GM12878 (cell line): Measurements from ENCODE around the gene ADCY2. TPM values are rescaled to one million over a fixed set of nuclear protein-coding genes. Genes with fewer than 3 reads are reported as not detected.

Source experiments
- ATAC-seq: fragments of 200-7000 bp; cut with Tn5 transposase; 3 replicates; pipeline ENCODE4 v1.9.1; 2020; ENCODE audit warnings: mild to moderate bottlenecking, moderate library complexity
- BruUV-seq: library from RNA; stranded (reverse); fragments of 400-500 nt; replicated peaks from 2 replicates; lab custom pipeline; 2021; lab: Mats Ljungman, UMichigan
- CTCF ChIA-PET: fragments of 300-600 bp; sonication (Branson Sonifier 250); formaldehyde crosslinking; extraction: SDS; loops from one replicate; lab custom pipeline; 2021; ENCODE audit warnings: inconsistent platforms; lab: Yijun Ruan, JAX
- POLR2A ChIA-PET: fragments of 350-600 bp; formaldehyde crosslinking; extraction: SDS; loops from one replicate; lab custom pipeline; 2021; ENCODE audit warnings: inconsistent platforms; lab: Charles Lee
- RAD21 ChIA-PET: fragments of 300-600 bp; sonication (Branson Sonifier 250); formaldehyde crosslinking; loops from one replicate; lab custom pipeline; 2023; ENCODE audit warnings: antibody characterized with exemption; ENCODE audit not compliant: unreplicated experiment; lab: Charles Lee
- SMC1A ChIA-PET: fragments of 300-600 bp; sonication (Branson Sonifier 250); formaldehyde crosslinking; loops from one replicate; lab custom pipeline; 2023; ENCODE audit not compliant: unreplicated experiment, uncharacterized antibody; lab: Charles Lee
- DNase-seq: peaks from one replicate; pipeline ENCODE4 v3.0.0-alpha.2; 2011; ENCODE audit warnings: low read depth, low spot score
- FAIRE-seq: peaks from 3 replicates; lab custom pipeline; 2011; peaks lifted over from hg19 to GRCh38; lab: Jason Lieb, UNC
- H2AFZ ChIP-seq: 2 replicates; pipeline ENCODE4 v1.6.0; 2011; ENCODE audit warnings: low read depth, low read length, control low read depth; ENCODE audit not compliant: control insufficient read depth
- H3K27ac ChIP-seq: 2 replicates; pipeline ENCODE4 v1.5.1; 2011; ENCODE audit warnings: control low read depth; ENCODE audit not compliant: control insufficient read depth, insufficient read depth
- H3K27me3 ChIP-seq, 2 experiments: replicated peaks in 1 of 2; 2 replicates each; pipeline versions ENCODE4 v1.6.0 to v1.6.1; 2011; ENCODE audit warnings: low read length in 1 of 2; ENCODE audit not compliant: control insufficient read depth in 2 of 2, insufficient read depth in 2 of 2
- H3K36me3 ChIP-seq, 2 experiments: 2 replicates each; pipeline ENCODE4 v1.5.1; 2011; ENCODE audit warnings: low read length in 1 of 2; ENCODE audit not compliant: control insufficient read depth in 2 of 2, insufficient read depth in 2 of 2
- H3K4me1 ChIP-seq: 2 replicates; pipeline ENCODE4 v1.6.1; 2011; ENCODE audit warnings: mild to moderate bottlenecking, low read length, moderate library complexity, mixed read lengths; ENCODE audit not compliant: control insufficient read depth, insufficient read depth
- H3K4me2 ChIP-seq: 2 replicates; pipeline ENCODE4 v1.6.0; 2011; ENCODE audit warnings: control low read depth; ENCODE audit not compliant: control insufficient read depth, insufficient read depth
- H3K4me3 ChIP-seq: fragments of 200-600 bp; sonication (generic); 2 replicates; pipeline ENCODE4 v1.5.1; 2016
- H3K79me2 ChIP-seq: 2 replicates; pipeline ENCODE4 v1.6.0; 2011; ENCODE audit warnings: low read length; ENCODE audit not compliant: control insufficient read depth, insufficient read depth
- H3K9ac ChIP-seq: 2 replicates; pipeline ENCODE4 v1.8.0; 2011; ENCODE audit warnings: low read length, control low read depth, mixed read lengths; ENCODE audit not compliant: control insufficient read depth, insufficient read depth
- H3K9me3 ChIP-seq: replicated peaks from 3 replicates; pipeline ENCODE4 v1.5.1; 2011; ENCODE audit warnings: mild to moderate bottlenecking, low read length; ENCODE audit not compliant: control insufficient read depth, insufficient read depth
- H4K20me1 ChIP-seq: 2 replicates; pipeline ENCODE4 v1.6.0; 2011; ENCODE audit not compliant: control insufficient read depth, insufficient read depth
- IKZF1 ChIP-seq: fragments of 450-650 bp; conservative IDR thresholded peaks from 2 replicates; pipeline ENCODE4 v1.6.1; 2017; ENCODE audit warnings: antibody characterized with exemption, mild to moderate bottlenecking
- JUNB ChIP-seq: IDR thresholded peaks from 2 replicates; pipeline ENCODE4 v1.6.1; 2016; ENCODE audit warnings: antibody characterized with exemption, mild to moderate bottlenecking
- NFXL1 ChIP-seq: fragments of 450-650 bp; IDR thresholded peaks from 2 replicates; pipeline ENCODE4 v1.6.1; 2017; ENCODE audit warnings: antibody characterized with exemption, mild to moderate bottlenecking, borderline replicate concordance
- RELB ChIP-seq: fragments of 450-650 bp; IDR thresholded peaks from 2 replicates; pipeline ENCODE4 v1.6.1; 2017; ENCODE audit warnings: low read depth, mild to moderate bottlenecking, moderate library complexity
- RFX5 ChIP-seq: IDR thresholded peaks from 2 replicates; pipeline ENCODE4 v1.6.1; 2011; ENCODE audit warnings: low read depth, low read length, improper control_type of control experiment
- STAT1 ChIP-seq: fragments of 450-650 bp; conservative IDR thresholded peaks from 2 replicates; pipeline ENCODE4 v1.6.1; 2014; ENCODE audit warnings: antibody characterized with exemption, mild to moderate bottlenecking
- TAF1 ChIP-seq: IDR thresholded peaks from 2 replicates; pipeline ENCODE4 v1.6.1; 2011; ENCODE audit warnings: mild to moderate bottlenecking, low read depth, low read length, borderline replicate concordance
- ZNF207 ChIP-seq: fragments of 450-650 bp; IDR thresholded peaks from 2 replicates; pipeline ENCODE4 v1.6.1; 2014; ENCODE audit warnings: antibody characterized with exemption, mild to moderate bottlenecking, borderline replicate concordance
- ZNF217 ChIP-seq: fragments of 450-650 bp; IDR thresholded peaks from 2 replicates; pipeline ENCODE4 v1.6.1; 2017; ENCODE audit warnings: antibody characterized with exemption, mild to moderate bottlenecking
- ZNF24 ChIP-seq: fragments of 450-650 bp; IDR thresholded peaks from 2 replicates; pipeline ENCODE4 v1.6.1; 2017; ENCODE audit warnings: antibody characterized with exemption, mild to moderate bottlenecking
- ZNF622 ChIP-seq: fragments of 450-650 bp; IDR thresholded peaks from 2 replicates; pipeline ENCODE4 v1.6.1; 2017; ENCODE audit warnings: mild to moderate bottlenecking, inconsistent platforms
- WGBS: methylation state at CpG from one replicate; pipeline ENCODE4 v1.1.6; 2016; ENCODE audit warnings: low lambda C conversion rate; ENCODE audit not compliant: insufficient replicate concordance, insufficient coverage; ENCODE audit errors: missing lambda C conversion rate; 5-methylcytosine and 5-hydroxymethylcytosine counted together
- in situ Hi-C: fragments of 300-500 bp; cut with MboI; formaldehyde crosslinking; loops from 9 replicates; pipeline ENCODE4 v1.14.3; 2018; ENCODE audit warnings: mixed read lengths
- intact Hi-C: fragments of 100-400 bp; cut with micrococcal nuclease; formaldehyde crosslinking; loops from one replicate; pipeline ENCODE4 v1.14.2; 2022; ENCODE audit not compliant: unreplicated experiment
- polyA plus RNA-seq, 11 experiments: library from polyadenylated mRNA; depleted of rRNA in 4 of 11; unstranded in 6 of 11; stranded (reverse) in 5 of 11; fragments of >200 nt; fragmentation: Nextera tagmentation in 4 of 11; fragmentation: Illumina TruSeq in 1 of 11; extraction: Ambion mirVana in 4 of 11; extraction: Trizol in 1 of 11; gene quantifications; 1 replicate in 1 of 11; 2 replicates in 10 of 11; pipeline versions ENCODE4 v1.2.1 to v1.2.3, GENCODE V29; 2011 to 2016; ENCODE audit warnings: inconsistent platforms in 2 of 11, missing spikeins in 2 of 11, low read depth in 1 of 11
- total RNA-seq, 4 experiments: library from RNA; depleted of rRNA in 3 of 4; stranded (reverse); fragments of >200 nt in 3 of 4; fragmentation: Illumina TruSeq in 1 of 4; extraction: Trizol in 1 of 4; gene quantifications; 2 replicates each; pipeline versions ENCODE4 v1.2.1 to v1.2.3, GENCODE V29; 2013 to 2021
- TF ChIP-seq, protein P1 (sequence below): fragments of 450-650 bp; IDR thresholded peaks from 2 replicates; pipeline ENCODE4 v1.6.1; 2018; ENCODE audit warnings: mild to moderate bottlenecking, low read depth, moderate library complexity; ENCODE audit not compliant: partially characterized antibody
- TF ChIP-seq, protein P2 (sequence below): fragments of 450-650 bp; IDR thresholded peaks from 2 replicates; pipeline ENCODE4 v1.6.1; 2017; ENCODE audit warnings: mild to moderate bottlenecking

ADCY2 gene
- total and polyA plus RNA-seq, 10 of the 15 experiments (the other 5 are each of a cell fraction or from before 2014, with no cell fraction given): 0.07 to 0.26 TPM; not detected in 8

GRCh38 chr5:7420510-7421280 lies 24.8 kb downstream of the ADCY2 start:
- CTCF ChIA-PET: no interaction called here

More at GRCh38 chr5:7420510-7421280, 24.8 kb downstream of the ADCY2 start:
- SMC1A ChIA-PET: no interaction called here
- H3K27ac ChIP-seq: no peak overlapping the region
- no peak overlapping the region for H3K4me3 ChIP-seq
- DNase-seq: no peak
- H4K20me1 ChIP-seq: no peaks in the 10 kb centered on the region
- no peak overlapping the region for H2AFZ ChIP-seq
- TF ChIP-seq NFXL1: no peak
- TF ChIP-seq STAT1: no peak
- TF ChIP-seq RFX5: no peak
- no peak for TF ChIP-seq ZNF24
- TF ChIP-seq TAF1: no peak
- no peak for TF ChIP-seq IKZF1
- TF ChIP-seq, protein P1, sequence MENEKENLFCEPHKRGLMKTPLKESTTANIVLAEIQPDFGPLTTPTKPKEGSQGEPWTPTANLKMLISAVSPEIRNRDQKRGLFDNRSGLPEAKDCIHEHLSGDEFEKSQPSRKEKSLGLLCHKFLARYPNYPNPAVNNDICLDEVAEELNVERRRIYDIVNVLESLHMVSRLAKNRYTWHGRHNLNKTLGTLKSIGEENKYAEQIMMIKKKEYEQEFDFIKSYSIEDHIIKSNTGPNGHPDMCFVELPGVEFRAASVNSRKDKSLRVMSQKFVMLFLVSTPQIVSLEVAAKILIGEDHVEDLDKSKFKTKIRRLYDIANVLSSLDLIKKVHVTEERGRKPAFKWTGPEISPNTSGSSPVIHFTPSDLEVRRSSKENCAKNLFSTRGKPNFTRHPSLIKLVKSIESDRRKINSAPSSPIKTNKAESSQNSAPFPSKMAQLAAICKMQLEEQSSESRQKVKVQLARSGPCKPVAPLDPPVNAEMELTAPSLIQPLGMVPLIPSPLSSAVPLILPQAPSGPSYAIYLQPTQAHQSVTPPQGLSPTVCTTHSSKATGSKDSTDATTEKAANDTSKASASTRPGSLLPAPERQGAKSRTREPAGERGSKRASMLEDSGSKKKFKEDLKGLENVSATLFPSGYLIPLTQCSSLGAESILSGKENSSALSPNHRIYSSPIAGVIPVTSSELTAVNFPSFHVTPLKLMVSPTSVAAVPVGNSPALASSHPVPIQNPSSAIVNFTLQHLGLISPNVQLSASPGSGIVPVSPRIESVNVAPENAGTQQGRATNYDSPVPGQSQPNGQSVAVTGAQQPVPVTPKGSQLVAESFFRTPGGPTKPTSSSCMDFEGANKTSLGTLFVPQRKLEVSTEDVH: no peak
- TF ChIP-seq ZNF622: no peak
- TF ChIP-seq JUNB: no peak
- no peak for TF ChIP-seq RELB
- TF ChIP-seq, protein P2, sequence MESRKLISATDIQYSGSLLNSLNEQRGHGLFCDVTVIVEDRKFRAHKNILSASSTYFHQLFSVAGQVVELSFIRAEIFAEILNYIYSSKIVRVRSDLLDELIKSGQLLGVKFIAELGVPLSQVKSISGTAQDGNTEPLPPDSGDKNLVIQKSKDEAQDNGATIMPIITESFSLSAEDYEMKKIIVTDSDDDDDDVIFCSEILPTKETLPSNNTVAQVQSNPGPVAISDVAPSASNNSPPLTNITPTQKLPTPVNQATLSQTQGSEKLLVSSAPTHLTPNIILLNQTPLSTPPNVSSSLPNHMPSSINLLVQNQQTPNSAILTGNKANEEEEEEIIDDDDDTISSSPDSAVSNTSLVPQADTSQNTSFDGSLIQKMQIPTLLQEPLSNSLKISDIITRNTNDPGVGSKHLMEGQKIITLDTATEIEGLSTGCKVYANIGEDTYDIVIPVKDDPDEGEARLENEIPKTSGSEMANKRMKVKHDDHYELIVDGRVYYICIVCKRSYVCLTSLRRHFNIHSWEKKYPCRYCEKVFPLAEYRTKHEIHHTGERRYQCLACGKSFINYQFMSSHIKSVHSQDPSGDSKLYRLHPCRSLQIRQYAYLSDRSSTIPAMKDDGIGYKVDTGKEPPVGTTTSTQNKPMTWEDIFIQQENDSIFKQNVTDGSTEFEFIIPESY: no peak
- TF ChIP-seq ZNF217: no peak
- no peak for TF ChIP-seq ZNF207
- TF ChIP-seq, all 136 proteins: peak for 0
- no peaks in the 10 kb centered on the region for H3K9me3 ChIP-seq
- FAIRE-seq: no peak
- H3K4me2 ChIP-seq: no peak overlapping the region
- in situ Hi-C loops: no loop called here
- no peaks in the 10 kb centered on the region for H3K36me3 ChIP-seq
- H3K79me2 ChIP-seq: no peaks in the 10 kb centered on the region
- H3K27me3 ChIP-seq: no peaks in the 10 kb centered on the region
- no TSS peak for BruUV-seq
- intact Hi-C loops: no loop called here
- RAD21 ChIA-PET: no interaction called here
- POLR2A ChIA-PET: no interaction called here
- H3K4me1 ChIP-seq: no peaks in the 10 kb centered on the region
- ATAC-seq: no peak
- no peak overlapping the region for H3K9ac ChIP-seq
- WGBS: 11% methylated on average over 10 of the region's 10 CpGs
